GM12801 (cell line): ENCODE measurements around the gene CARF.

Source experiments
- TF ChIP-seq, protein P1 (sequence below): IDR thresholded peaks from one replicate; pipeline ENCODE4 v1.5.1; 2011; ENCODE audit warnings: control low read depth; ENCODE audit not compliant: insufficient read length; ENCODE audit errors: extremely low read depth

Gene CARF

DNA sequence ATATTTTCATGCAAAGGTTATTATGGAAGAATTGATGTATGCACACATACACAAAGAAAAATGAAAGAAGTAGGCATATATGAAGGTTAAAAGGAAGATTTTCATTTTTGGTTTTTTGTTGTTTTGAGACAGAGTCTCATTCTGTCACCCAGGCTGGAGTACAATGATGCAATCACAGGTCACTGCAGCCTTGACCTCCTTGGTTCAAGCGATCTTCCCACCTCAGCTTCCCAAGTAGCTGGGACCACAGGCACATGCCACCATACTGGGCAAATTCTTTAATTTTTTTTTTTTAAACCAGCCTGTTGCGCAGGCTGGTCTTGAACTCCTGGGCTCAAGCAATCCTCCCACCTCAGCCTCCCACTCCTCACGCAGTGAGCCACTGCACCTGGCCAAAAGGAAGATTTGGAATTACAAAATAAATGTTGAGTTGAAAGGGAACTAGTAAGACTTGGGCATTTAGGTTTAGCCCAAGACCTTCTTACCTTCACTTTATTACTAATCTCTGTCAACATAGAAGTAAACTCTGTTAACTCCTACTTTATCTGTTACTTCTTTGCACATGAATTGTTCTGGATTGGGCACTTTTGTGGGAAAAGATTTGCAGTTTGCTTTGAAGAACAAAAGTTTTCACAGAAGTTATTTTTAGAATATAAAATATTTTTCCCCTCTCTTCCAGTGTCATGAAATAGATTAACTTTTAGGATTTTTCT, 70.9 kb downstream of the CARF start:
- TF ChIP-seq, protein P1, sequence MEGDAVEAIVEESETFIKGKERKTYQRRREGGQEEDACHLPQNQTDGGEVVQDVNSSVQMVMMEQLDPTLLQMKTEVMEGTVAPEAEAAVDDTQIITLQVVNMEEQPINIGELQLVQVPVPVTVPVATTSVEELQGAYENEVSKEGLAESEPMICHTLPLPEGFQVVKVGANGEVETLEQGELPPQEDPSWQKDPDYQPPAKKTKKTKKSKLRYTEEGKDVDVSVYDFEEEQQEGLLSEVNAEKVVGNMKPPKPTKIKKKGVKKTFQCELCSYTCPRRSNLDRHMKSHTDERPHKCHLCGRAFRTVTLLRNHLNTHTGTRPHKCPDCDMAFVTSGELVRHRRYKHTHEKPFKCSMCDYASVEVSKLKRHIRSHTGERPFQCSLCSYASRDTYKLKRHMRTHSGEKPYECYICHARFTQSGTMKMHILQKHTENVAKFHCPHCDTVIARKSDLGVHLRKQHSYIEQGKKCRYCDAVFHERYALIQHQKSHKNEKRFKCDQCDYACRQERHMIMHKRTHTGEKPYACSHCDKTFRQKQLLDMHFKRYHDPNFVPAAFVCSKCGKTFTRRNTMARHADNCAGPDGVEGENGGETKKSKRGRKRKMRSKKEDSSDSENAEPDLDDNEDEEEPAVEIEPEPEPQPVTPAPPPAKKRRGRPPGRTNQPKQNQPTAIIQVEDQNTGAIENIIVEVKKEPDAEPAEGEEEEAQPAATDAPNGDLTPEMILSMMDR: no peak

DNA sequence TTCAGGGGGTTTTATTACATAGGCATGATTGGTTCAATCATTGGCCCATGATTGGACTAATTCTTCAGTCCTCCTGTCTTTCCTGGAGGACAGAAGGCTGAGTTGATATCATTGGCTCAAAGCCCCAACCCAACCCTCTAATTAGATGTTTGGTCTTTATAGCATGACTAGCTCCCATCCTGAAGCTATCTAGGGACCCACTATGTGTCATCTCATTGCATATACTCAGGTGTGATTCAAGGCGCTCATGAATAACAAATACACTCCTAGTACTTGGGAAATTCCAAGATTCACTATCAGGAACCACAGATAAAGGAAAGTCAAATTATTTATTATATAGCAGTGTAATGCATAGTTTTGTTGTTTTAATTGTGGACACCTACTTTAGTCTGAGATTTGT, 77.7 kb downstream of the CARF start:
- TF ChIP-seq, protein P1: no peak

DNA sequence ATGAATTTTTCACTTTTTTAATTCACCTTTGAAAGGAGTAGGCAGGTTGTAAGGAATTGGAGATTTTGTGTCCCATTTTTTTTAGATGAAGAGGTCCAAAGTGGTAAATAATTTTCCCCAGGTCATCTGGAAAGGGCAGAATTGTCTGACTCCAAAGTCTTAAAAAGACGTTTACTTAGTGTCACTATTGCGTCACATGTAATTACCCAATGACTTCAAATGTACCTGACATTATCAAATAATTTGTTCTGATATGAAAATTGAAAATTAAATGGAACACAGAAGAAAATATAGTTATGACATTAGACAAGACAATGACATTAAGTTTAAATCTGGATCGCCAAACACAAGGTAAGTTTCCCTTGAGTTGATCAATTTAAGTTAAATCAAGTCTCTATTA, 78.4 kb downstream of the CARF start:
- TF ChIP-seq, protein P1: no peak

DNA sequence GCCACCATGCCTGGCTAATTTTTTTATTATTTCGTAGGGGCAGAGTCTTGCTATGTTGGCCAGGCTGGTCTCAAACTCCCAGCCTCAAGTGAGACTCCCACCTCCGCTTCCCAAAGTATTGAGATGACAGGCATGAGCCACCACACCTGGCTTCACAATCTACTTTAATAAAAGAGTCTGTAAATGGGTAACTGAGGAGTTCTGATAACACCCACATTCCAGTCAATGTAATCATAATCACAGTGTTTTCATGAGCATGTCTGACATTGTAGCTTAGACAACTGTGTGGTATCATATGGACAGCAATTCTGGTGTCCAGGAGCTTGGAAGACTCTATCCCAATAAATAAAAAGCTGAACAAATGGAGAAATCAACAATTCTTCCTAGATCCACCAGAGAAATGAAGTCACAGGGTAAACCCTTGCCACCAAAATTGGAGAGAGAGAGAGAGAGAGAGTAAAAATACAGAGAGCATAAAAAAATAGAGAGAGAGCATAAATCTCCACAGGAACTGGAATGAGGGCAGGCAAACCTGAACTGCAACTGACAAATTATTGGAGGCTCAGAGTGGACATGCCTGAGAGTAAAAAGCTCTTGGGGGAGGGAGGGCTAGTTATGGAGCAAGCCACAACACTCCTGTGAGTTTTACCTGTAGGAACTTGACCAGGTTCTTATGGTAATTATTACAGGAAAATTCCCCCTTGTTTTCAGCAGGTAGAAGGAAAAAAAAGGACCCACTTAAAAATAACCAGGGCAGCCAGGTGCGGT, 90.2 kb downstream of the CARF start:
- TF ChIP-seq, protein P1: no peak

DNA sequence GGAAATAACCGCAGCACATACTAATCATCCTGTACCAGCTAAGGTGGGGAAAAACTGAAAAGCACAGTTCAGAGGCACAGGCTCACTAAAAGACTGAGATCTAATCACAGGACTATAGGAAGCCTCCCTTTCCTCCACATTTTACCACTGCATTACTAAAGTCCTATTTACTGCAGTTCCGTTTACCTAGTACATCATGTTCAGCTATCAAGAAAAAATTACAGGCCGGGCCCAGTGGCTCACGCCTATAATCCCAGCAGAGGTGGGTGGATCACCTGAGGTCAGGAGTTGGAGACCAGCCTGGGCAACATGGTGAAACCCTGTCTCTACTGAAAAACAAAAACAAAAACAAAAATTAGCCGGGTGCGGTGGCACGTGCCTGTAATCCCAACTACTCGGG, 91.6 kb downstream of the CARF start:
- TF ChIP-seq, protein P1: no peak

DNA sequence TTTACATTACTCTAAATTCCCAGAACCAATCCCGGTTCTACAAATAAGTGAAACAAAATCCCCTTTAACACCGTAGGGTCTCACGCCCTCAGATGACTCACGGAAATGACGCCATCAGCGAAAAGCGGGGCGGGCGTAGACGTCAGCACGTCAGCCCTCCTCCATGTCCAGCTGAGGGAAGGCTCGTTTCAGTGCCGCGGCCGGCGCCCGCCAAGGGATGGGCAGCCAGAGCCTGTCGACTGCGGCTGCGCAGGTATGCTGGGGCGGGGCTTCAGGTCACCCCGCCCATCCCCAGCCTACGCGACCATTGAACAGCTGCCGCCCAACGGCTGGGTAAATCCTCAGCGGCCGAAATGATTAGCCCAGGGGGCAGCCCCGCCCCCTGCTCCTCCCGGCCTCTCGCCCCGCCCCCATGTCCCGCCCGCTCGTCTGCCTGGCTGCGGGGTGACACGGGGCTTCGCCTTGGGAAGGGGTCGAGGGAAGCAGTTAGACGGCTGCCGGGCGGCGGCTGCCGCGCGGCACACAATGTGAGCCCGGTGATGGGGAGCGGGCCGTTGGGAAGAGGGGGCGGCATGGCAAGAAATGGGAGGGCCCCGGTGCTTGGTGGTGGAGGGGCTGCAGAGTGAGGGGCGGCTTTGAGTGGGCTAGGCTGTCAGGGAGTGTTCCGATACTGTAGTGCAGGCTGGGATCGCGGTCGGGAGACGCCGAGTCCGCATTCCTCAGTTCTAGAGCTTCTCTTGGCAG, 102.6 kb downstream of the CARF start, which contains the start of gene NBEAL1:
NBEAL1 (plus strand) TSS at position 420 of the 744 bp plus-strand sequence. CDS start 1,510 bp downstream, outside the sequence.
- TF ChIP-seq, protein P1: no peak

DNA sequence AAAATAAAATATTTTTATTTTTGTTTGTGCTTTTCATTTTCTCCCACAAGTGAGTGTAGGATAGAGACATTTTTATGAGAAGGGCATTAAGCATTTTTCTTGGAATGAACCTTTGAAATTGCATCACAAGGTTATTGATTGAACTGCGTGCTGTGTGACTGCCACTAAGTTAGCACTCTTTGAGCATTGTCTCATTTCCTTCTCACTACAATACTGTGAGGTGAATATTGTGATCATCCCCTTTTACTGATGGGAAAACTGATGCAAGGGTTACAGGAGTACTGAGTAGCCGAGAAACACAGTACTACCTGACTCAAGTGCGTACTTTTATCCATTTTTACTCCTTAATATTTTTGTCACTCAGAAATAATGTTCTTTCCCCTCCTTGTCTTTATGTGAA, 104.6 kb downstream of the CARF start:
- TF ChIP-seq, protein P1: no peak
